H9 (cell line): ENCODE measurements around the gene KCND2. TPM values are rescaled to one million over a fixed set of nuclear protein-coding genes. Genes with fewer than 3 reads are reported as not detected.

ENCODE experiments used
- DNase-seq: peaks from one replicate; pipeline ENCODE4 v3.0.0-alpha.2; 2017
- H2AFZ ChIP-seq: one replicate; pipeline ENCODE4 v1.6.1; 2013; ENCODE audit warnings: mild to moderate bottlenecking, low read length, control low read depth, moderate library complexity
- H2AK5ac ChIP-seq: 2 replicates; pipeline ENCODE4 v1.6.1; 2013; ENCODE audit warnings: low read length, control low read depth, mixed read lengths; ENCODE audit not compliant: insufficient read length
- H2BK120ac ChIP-seq: one replicate; pipeline ENCODE4 v1.6.1; 2013; ENCODE audit warnings: low read depth, mild to moderate bottlenecking, low read length, control low read depth, inconsistent platforms; ENCODE audit not compliant: poor library complexity, severe bottlenecking
- H2BK12ac ChIP-seq: 2 replicates; pipeline ENCODE4 v1.6.1; 2013; ENCODE audit warnings: low read length, control low read depth, mixed read lengths, low read depth; ENCODE audit not compliant: insufficient read length
- H2BK15ac ChIP-seq: 2 replicates; pipeline ENCODE4 v1.6.1; 2013; ENCODE audit warnings: low read depth, low read length, control low read depth
- H2BK20ac ChIP-seq: one replicate; pipeline ENCODE4 v1.6.1; 2013; ENCODE audit warnings: low read depth, mild to moderate bottlenecking, low read length, control low read depth, inconsistent platforms; ENCODE audit not compliant: poor library complexity, severe bottlenecking
- H2BK5ac ChIP-seq: 2 replicates; pipeline ENCODE4 v1.6.1; 2013; ENCODE audit warnings: low read length, control low read depth, mixed read lengths; ENCODE audit not compliant: insufficient read length
- H3K14ac ChIP-seq: 2 replicates; pipeline ENCODE4 v1.6.1; 2013; ENCODE audit warnings: low read length, control low read depth; ENCODE audit not compliant: insufficient read depth
- H3K18ac ChIP-seq: 2 replicates; pipeline ENCODE4 v1.6.1; 2013; ENCODE audit warnings: low read depth, mild to moderate bottlenecking, mixed read lengths, low read length, control low read depth; ENCODE audit not compliant: insufficient read length
- H3K23ac ChIP-seq: 2 replicates; pipeline ENCODE4 v1.6.1; 2013; ENCODE audit warnings: low read length, control low read depth, mixed read lengths, low read depth; ENCODE audit not compliant: insufficient read length
- H3K23me2 ChIP-seq: 2 replicates; pipeline ENCODE4 v1.6.1; 2013; ENCODE audit warnings: low read depth, mild to moderate bottlenecking, mixed read lengths, low read length, control low read depth; ENCODE audit not compliant: insufficient read length, poor library complexity, severe bottlenecking
- H3K27ac ChIP-seq: 2 replicates; pipeline ENCODE4 v1.5.1; 2013; ENCODE audit warnings: low read length, control low read depth, mixed read lengths, low read depth; ENCODE audit not compliant: insufficient read length
- H3K27me3 ChIP-seq: 2 replicates; pipeline ENCODE4 v1.6.1; 2013; ENCODE audit warnings: low read length, control low read depth, inconsistent platforms; ENCODE audit not compliant: insufficient read depth
- H3K4ac ChIP-seq: 2 replicates; pipeline ENCODE4 v1.6.1; 2013; ENCODE audit warnings: low read depth, mild to moderate bottlenecking, control low read depth, inconsistent platforms, low read length, moderate library complexity
- H3K4me1 ChIP-seq: 2 replicates; pipeline ENCODE4 v1.6.1; 2013; ENCODE audit warnings: low read length, control low read depth, inconsistent platforms; ENCODE audit not compliant: insufficient read depth
- H3K4me2 ChIP-seq: 2 replicates; pipeline ENCODE4 v1.6.1; 2013; ENCODE audit warnings: low read length, control low read depth, mixed read lengths; ENCODE audit not compliant: insufficient read length, insufficient read depth
- H3K56ac ChIP-seq: 2 replicates; pipeline ENCODE4 v1.6.1; 2013; ENCODE audit warnings: low read depth, mild to moderate bottlenecking, mixed read lengths, low read length, control low read depth; ENCODE audit not compliant: insufficient read length
- H3K79me1 ChIP-seq: 2 replicates; pipeline ENCODE4 v1.6.1; 2013; ENCODE audit warnings: low read depth, mild to moderate bottlenecking, moderate library complexity, low read length, control low read depth, inconsistent platforms; ENCODE audit not compliant: insufficient read depth, poor library complexity, severe bottlenecking
- H3K79me2 ChIP-seq: 2 replicates; pipeline ENCODE4 v1.6.1; 2013; ENCODE audit warnings: low read length, control low read depth, inconsistent platforms; ENCODE audit not compliant: insufficient read depth
- H3K9ac ChIP-seq: 2 replicates; pipeline ENCODE4 v1.6.1; 2013; ENCODE audit warnings: low read length, control low read depth, mixed read lengths; ENCODE audit not compliant: insufficient read length; ENCODE audit errors: extremely low read depth
- H3K9me3 ChIP-seq: one replicate; pipeline ENCODE4 v1.6.1; 2013; ENCODE audit warnings: low read depth, low read length, inconsistent platforms; ENCODE audit not compliant: control insufficient read depth
- H3T11ph ChIP-seq: one replicate; pipeline ENCODE4 v1.6.1; 2013; ENCODE audit warnings: mild to moderate bottlenecking, low read length, control low read depth, inconsistent platforms
- H4K20me1 ChIP-seq: one replicate; pipeline ENCODE4 v1.6.1; 2013; ENCODE audit not compliant: control insufficient read depth, insufficient read length, insufficient read depth
- H4K5ac ChIP-seq: 2 replicates; pipeline ENCODE4 v1.6.1; 2013; ENCODE audit warnings: low read depth, mild to moderate bottlenecking, mixed read lengths, low read length, control low read depth; ENCODE audit not compliant: insufficient read length
- H4K8ac ChIP-seq: replicated peaks from 2 replicates; pipeline ENCODE4 v1.6.1; 2013; ENCODE audit warnings: low read length, control low read depth, mixed read lengths, low read depth; ENCODE audit not compliant: insufficient read length
- H4K91ac ChIP-seq: 2 replicates; pipeline ENCODE4 v1.6.1; 2013; ENCODE audit warnings: low read depth, mild to moderate bottlenecking, moderate library complexity, mixed read lengths, low read length, control low read depth; ENCODE audit not compliant: insufficient read length
- H3K27ac Mint-ChIP-seq, 3 experiments: 2 replicates in 2 of 3; 3 replicates in 1 of 3; pipeline ENCODE4 v1.8.0; 2020 to 2021; ENCODE audit warnings: mixed read lengths in 3 of 3, mild to moderate bottlenecking in 1 of 3, moderate library complexity in 1 of 3
- H3K27me3 Mint-ChIP-seq: 2 replicates; pipeline ENCODE4 v1.8.0; 2021; ENCODE audit warnings: low read depth, mild to moderate bottlenecking, moderate library complexity, mixed read lengths
- H3K36me3 Mint-ChIP-seq, 3 experiments: 2 replicates in 2 of 3; 3 replicates in 1 of 3; pipeline ENCODE4 v1.8.0; 2020 to 2021; ENCODE audit warnings: low read depth in 3 of 3, mixed read lengths in 3 of 3; ENCODE audit not compliant: insufficient read depth in 1 of 3
- H3K4me1 Mint-ChIP-seq, 2 experiments: 2 replicates each; pipeline ENCODE4 v1.8.0; 2020; ENCODE audit warnings: mixed read lengths in 2 of 2
- H3K4me3 Mint-ChIP-seq, 2 experiments: 2 replicates in 1 of 2; 3 replicates in 1 of 2; pipeline ENCODE4 v1.8.0; 2020 to 2021; ENCODE audit warnings: mild to moderate bottlenecking in 2 of 2, mixed read lengths in 2 of 2, moderate library complexity in 1 of 2
- H3K9me3 Mint-ChIP-seq, 2 experiments: 2 replicates in 1 of 2; 3 replicates in 1 of 2; pipeline ENCODE4 v1.8.0; 2020; ENCODE audit warnings: mild to moderate bottlenecking in 2 of 2, mixed read lengths in 2 of 2, moderate library complexity in 1 of 2
- CTCF ChIP-seq: fragments of 200-600 bp; sonication (generic); conservative IDR thresholded peaks from 3 replicates; pipeline ENCODE4 v1.8.0; 2021; ENCODE audit warnings: antibody characterized with exemption, mild to moderate bottlenecking
- WGBS: extraction: QIAGEN DNeasy Blood & Tissue Kit; methylation state at CpG from one replicate; pipeline ENCODE4 v1.1.7; 2013; ENCODE audit warnings: missing lambda C conversion rate, low lambda C conversion rate, mixed read lengths; ENCODE audit not compliant: insufficient read length; ENCODE audit errors: extremely low coverage; 5-methylcytosine and 5-hydroxymethylcytosine counted together
- total RNA-seq: library from RNA; stranded (reverse); gene quantifications from 2 replicates; pipeline ENCODE4 v1.2.1, GENCODE V29; 2021

KCND2 gene
- total RNA-seq, 1 experiment from 2014 or later: 6.4 TPM

- Histone ChIP-seq H3K14ac (no peak overlapping the region), H3K4me2 (no peak overlapping the region), H3K79me1 (no peaks in the 10 kb centered on the region), H4K91ac (no peak overlapping the region), H3K27ac (no peak overlapping the region), H3K27me3 (no peaks in the 10 kb centered on the region), H2BK12ac (no peak overlapping the region), H2BK120ac (no peak overlapping the region), H3K4ac (no peak overlapping the region), H3K79me2 (no peaks in the 10 kb centered on the region), H3K9me3 (no peaks in the 10 kb centered on the region), H2BK20ac (no peak overlapping the region), H3K23ac (no peak overlapping the region), H4K5ac (no peak overlapping the region), H2AK5ac (no peak overlapping the region), H2BK15ac (no peak overlapping the region), H2AFZ (no peak overlapping the region), H3K23me2 (no peaks in the 10 kb centered on the region), H3K9ac (no peak overlapping the region), H4K8ac (no peak overlapping the region), H3K4me1 (no peaks in the 10 kb centered on the region), H3K18ac (no peak overlapping the region), H3K56ac (no peak overlapping the region), H3T11ph (no peak overlapping the region), H4K20me1 (no peaks in the 10 kb centered on the region), H2BK5ac (no peak overlapping the region)
- no CpG with 5 or more reads among the region's 13 CpGs for WGBS
- H3K9me3 Mint-ChIP-seq: no peaks in the 10 kb centered on the region; a peak in 1 of 5 replicates
- no peak overlapping the region for H3K4me3 Mint-ChIP-seq
- peaks cover 5 to 8% (median 6%) of the 10 kb centered on the region in 3 experiments; a peak in 6 of 7 replicates for H3K36me3 Mint-ChIP-seq
- H3K27ac Mint-ChIP-seq: no peak overlapping the region
- no peaks in the 10 kb centered on the region for H3K27me3 Mint-ChIP-seq
- DNase-seq: peak; percentile 87
- TF ChIP-seq CTCF: peak; percentile 95
- H3K4me1 Mint-ChIP-seq: peaks cover 7 to 8% of the 10 kb centered on the region in 2 experiments
These were observed 519.3 kb downstream of the KCND2 start for GRCh38 chr7:120792091-120792860.
